H9 (cell line): ENCODE data around the gene CCNY. TPM values are rescaled to one million over a fixed set of nuclear protein-coding genes. Genes with fewer than 3 reads are reported as not detected.

Source experiments
- DNase-seq: peaks from one replicate; pipeline ENCODE4 v3.0.0-alpha.2; 2017
- H2AFZ ChIP-seq: one replicate; pipeline ENCODE4 v1.6.1; 2013; ENCODE audit warnings: mild to moderate bottlenecking, low read length, control low read depth, moderate library complexity
- H2AK5ac ChIP-seq: 2 replicates; pipeline ENCODE4 v1.6.1; 2013; ENCODE audit warnings: low read length, control low read depth, mixed read lengths; ENCODE audit not compliant: insufficient read length
- H2BK120ac ChIP-seq: one replicate; pipeline ENCODE4 v1.6.1; 2013; ENCODE audit warnings: low read depth, mild to moderate bottlenecking, low read length, control low read depth, inconsistent platforms; ENCODE audit not compliant: poor library complexity, severe bottlenecking
- H2BK12ac ChIP-seq: 2 replicates; pipeline ENCODE4 v1.6.1; 2013; ENCODE audit warnings: low read length, control low read depth, mixed read lengths, low read depth; ENCODE audit not compliant: insufficient read length
- H2BK15ac ChIP-seq: 2 replicates; pipeline ENCODE4 v1.6.1; 2013; ENCODE audit warnings: low read depth, low read length, control low read depth
- H2BK20ac ChIP-seq: one replicate; pipeline ENCODE4 v1.6.1; 2013; ENCODE audit warnings: low read depth, mild to moderate bottlenecking, low read length, control low read depth, inconsistent platforms; ENCODE audit not compliant: poor library complexity, severe bottlenecking
- H2BK5ac ChIP-seq: 2 replicates; pipeline ENCODE4 v1.6.1; 2013; ENCODE audit warnings: low read length, control low read depth, mixed read lengths; ENCODE audit not compliant: insufficient read length
- H3K14ac ChIP-seq: 2 replicates; pipeline ENCODE4 v1.6.1; 2013; ENCODE audit warnings: low read length, control low read depth; ENCODE audit not compliant: insufficient read depth
- H3K18ac ChIP-seq: 2 replicates; pipeline ENCODE4 v1.6.1; 2013; ENCODE audit warnings: low read depth, mild to moderate bottlenecking, mixed read lengths, low read length, control low read depth; ENCODE audit not compliant: insufficient read length
- H3K23ac ChIP-seq: 2 replicates; pipeline ENCODE4 v1.6.1; 2013; ENCODE audit warnings: low read length, control low read depth, mixed read lengths, low read depth; ENCODE audit not compliant: insufficient read length
- H3K23me2 ChIP-seq: 2 replicates; pipeline ENCODE4 v1.6.1; 2013; ENCODE audit warnings: low read depth, mild to moderate bottlenecking, mixed read lengths, low read length, control low read depth; ENCODE audit not compliant: insufficient read length, poor library complexity, severe bottlenecking
- H3K27ac ChIP-seq: 2 replicates; pipeline ENCODE4 v1.5.1; 2013; ENCODE audit warnings: low read length, control low read depth, mixed read lengths, low read depth; ENCODE audit not compliant: insufficient read length
- H3K27me3 ChIP-seq: 2 replicates; pipeline ENCODE4 v1.6.1; 2013; ENCODE audit warnings: low read length, control low read depth, inconsistent platforms; ENCODE audit not compliant: insufficient read depth
- H3K4ac ChIP-seq: 2 replicates; pipeline ENCODE4 v1.6.1; 2013; ENCODE audit warnings: low read depth, mild to moderate bottlenecking, control low read depth, inconsistent platforms, low read length, moderate library complexity
- H3K4me1 ChIP-seq: 2 replicates; pipeline ENCODE4 v1.6.1; 2013; ENCODE audit warnings: low read length, control low read depth, inconsistent platforms; ENCODE audit not compliant: insufficient read depth
- H3K4me2 ChIP-seq: 2 replicates; pipeline ENCODE4 v1.6.1; 2013; ENCODE audit warnings: low read length, control low read depth, mixed read lengths; ENCODE audit not compliant: insufficient read length, insufficient read depth
- H3K56ac ChIP-seq: 2 replicates; pipeline ENCODE4 v1.6.1; 2013; ENCODE audit warnings: low read depth, mild to moderate bottlenecking, mixed read lengths, low read length, control low read depth; ENCODE audit not compliant: insufficient read length
- H3K79me1 ChIP-seq: 2 replicates; pipeline ENCODE4 v1.6.1; 2013; ENCODE audit warnings: low read depth, mild to moderate bottlenecking, moderate library complexity, low read length, control low read depth, inconsistent platforms; ENCODE audit not compliant: insufficient read depth, poor library complexity, severe bottlenecking
- H3K79me2 ChIP-seq: 2 replicates; pipeline ENCODE4 v1.6.1; 2013; ENCODE audit warnings: low read length, control low read depth, inconsistent platforms; ENCODE audit not compliant: insufficient read depth
- H3K9ac ChIP-seq: 2 replicates; pipeline ENCODE4 v1.6.1; 2013; ENCODE audit warnings: low read length, control low read depth, mixed read lengths; ENCODE audit not compliant: insufficient read length; ENCODE audit errors: extremely low read depth
- H3K9me3 ChIP-seq: one replicate; pipeline ENCODE4 v1.6.1; 2013; ENCODE audit warnings: low read depth, low read length, inconsistent platforms; ENCODE audit not compliant: control insufficient read depth
- H3T11ph ChIP-seq: one replicate; pipeline ENCODE4 v1.6.1; 2013; ENCODE audit warnings: mild to moderate bottlenecking, low read length, control low read depth, inconsistent platforms
- H4K20me1 ChIP-seq: one replicate; pipeline ENCODE4 v1.6.1; 2013; ENCODE audit not compliant: control insufficient read depth, insufficient read length, insufficient read depth
- H4K5ac ChIP-seq: 2 replicates; pipeline ENCODE4 v1.6.1; 2013; ENCODE audit warnings: low read depth, mild to moderate bottlenecking, mixed read lengths, low read length, control low read depth; ENCODE audit not compliant: insufficient read length
- H4K8ac ChIP-seq: replicated peaks from 2 replicates; pipeline ENCODE4 v1.6.1; 2013; ENCODE audit warnings: low read length, control low read depth, mixed read lengths, low read depth; ENCODE audit not compliant: insufficient read length
- H4K91ac ChIP-seq: 2 replicates; pipeline ENCODE4 v1.6.1; 2013; ENCODE audit warnings: low read depth, mild to moderate bottlenecking, moderate library complexity, mixed read lengths, low read length, control low read depth; ENCODE audit not compliant: insufficient read length
- H3K27ac Mint-ChIP-seq, 3 experiments: 2 replicates in 2 of 3; 3 replicates in 1 of 3; pipeline ENCODE4 v1.8.0; 2020 to 2021; ENCODE audit warnings: mixed read lengths in 3 of 3, mild to moderate bottlenecking in 1 of 3, moderate library complexity in 1 of 3
- H3K27me3 Mint-ChIP-seq: 2 replicates; pipeline ENCODE4 v1.8.0; 2021; ENCODE audit warnings: low read depth, mild to moderate bottlenecking, moderate library complexity, mixed read lengths
- H3K36me3 Mint-ChIP-seq, 3 experiments: 2 replicates in 2 of 3; 3 replicates in 1 of 3; pipeline ENCODE4 v1.8.0; 2020 to 2021; ENCODE audit warnings: low read depth in 3 of 3, mixed read lengths in 3 of 3; ENCODE audit not compliant: insufficient read depth in 1 of 3
- H3K4me1 Mint-ChIP-seq, 2 experiments: 2 replicates each; pipeline ENCODE4 v1.8.0; 2020; ENCODE audit warnings: mixed read lengths in 2 of 2
- H3K4me3 Mint-ChIP-seq, 2 experiments: 2 replicates in 1 of 2; 3 replicates in 1 of 2; pipeline ENCODE4 v1.8.0; 2020 to 2021; ENCODE audit warnings: mild to moderate bottlenecking in 2 of 2, mixed read lengths in 2 of 2, moderate library complexity in 1 of 2
- H3K9me3 Mint-ChIP-seq, 2 experiments: 2 replicates in 1 of 2; 3 replicates in 1 of 2; pipeline ENCODE4 v1.8.0; 2020; ENCODE audit warnings: mild to moderate bottlenecking in 2 of 2, mixed read lengths in 2 of 2, moderate library complexity in 1 of 2
- whole genome bisulfite sequencing: extraction: QIAGEN DNeasy Blood & Tissue Kit; methylation state at CpG from one replicate; pipeline ENCODE4 v1.1.7; 2013; ENCODE audit warnings: missing lambda C conversion rate, low lambda C conversion rate, mixed read lengths; ENCODE audit not compliant: insufficient read length; ENCODE audit errors: extremely low coverage; 5-methylcytosine and 5-hydroxymethylcytosine counted together
- total RNA-seq: library from RNA; stranded (reverse); gene quantifications from 2 replicates; pipeline ENCODE4 v1.2.1, GENCODE V29; 2021
- TF ChIP-seq, protein P1 (sequence below): fragments of 200-600 bp; sonication (generic); conservative IDR thresholded peaks from 3 replicates; pipeline ENCODE4 v1.8.0; 2021; ENCODE audit warnings: antibody characterized with exemption, mild to moderate bottlenecking

CCNY gene
- total RNA-seq, 1 experiment from 2014 or later: 62.1 TPM

DNA sequence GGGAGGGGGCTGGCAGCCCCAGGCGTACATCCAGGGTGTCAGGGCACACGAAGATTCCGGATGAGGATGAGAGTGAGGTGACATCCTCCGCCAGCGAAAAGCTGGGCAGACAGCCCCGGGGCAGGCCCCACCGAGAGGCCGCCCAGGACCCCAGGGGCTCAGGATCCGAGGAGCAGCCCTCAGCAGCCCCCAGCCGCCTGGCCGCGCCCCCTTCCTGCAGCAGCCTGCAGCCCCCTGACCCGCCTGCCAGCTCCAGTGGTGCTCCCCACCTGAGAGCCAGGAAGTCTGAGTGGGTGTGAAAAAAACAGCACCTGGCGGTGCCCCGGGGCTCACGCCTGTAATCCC is 272.0 kb downstream of the CCNY start:
- no peak for DNase-seq
- H3K4me1 ChIP-seq: no peaks in the 10 kb centered on the region
- no peak overlapping the region for H3K14ac ChIP-seq
- no peaks in the 10 kb centered on the region for H3K23me2 ChIP-seq
- no peak overlapping the region for H2BK120ac ChIP-seq
- no peak overlapping the region for H3K18ac ChIP-seq
- H3K79me2 ChIP-seq: no peaks in the 10 kb centered on the region
- no peaks in the 10 kb centered on the region; the same call in 1 of the 2 replicates for H3K27me3 ChIP-seq
- no peak overlapping the region for H2BK12ac ChIP-seq
- no peak overlapping the region for H3K4me2 ChIP-seq
- H3K4me1 Mint-ChIP-seq: peaks cover 3% of the 10 kb centered on the region in 2 experiments; a peak in 3 of 4 replicates
- H3K4ac ChIP-seq: no peak overlapping the region
- H4K8ac ChIP-seq: no peak overlapping the region
- TF ChIP-seq, protein P1, sequence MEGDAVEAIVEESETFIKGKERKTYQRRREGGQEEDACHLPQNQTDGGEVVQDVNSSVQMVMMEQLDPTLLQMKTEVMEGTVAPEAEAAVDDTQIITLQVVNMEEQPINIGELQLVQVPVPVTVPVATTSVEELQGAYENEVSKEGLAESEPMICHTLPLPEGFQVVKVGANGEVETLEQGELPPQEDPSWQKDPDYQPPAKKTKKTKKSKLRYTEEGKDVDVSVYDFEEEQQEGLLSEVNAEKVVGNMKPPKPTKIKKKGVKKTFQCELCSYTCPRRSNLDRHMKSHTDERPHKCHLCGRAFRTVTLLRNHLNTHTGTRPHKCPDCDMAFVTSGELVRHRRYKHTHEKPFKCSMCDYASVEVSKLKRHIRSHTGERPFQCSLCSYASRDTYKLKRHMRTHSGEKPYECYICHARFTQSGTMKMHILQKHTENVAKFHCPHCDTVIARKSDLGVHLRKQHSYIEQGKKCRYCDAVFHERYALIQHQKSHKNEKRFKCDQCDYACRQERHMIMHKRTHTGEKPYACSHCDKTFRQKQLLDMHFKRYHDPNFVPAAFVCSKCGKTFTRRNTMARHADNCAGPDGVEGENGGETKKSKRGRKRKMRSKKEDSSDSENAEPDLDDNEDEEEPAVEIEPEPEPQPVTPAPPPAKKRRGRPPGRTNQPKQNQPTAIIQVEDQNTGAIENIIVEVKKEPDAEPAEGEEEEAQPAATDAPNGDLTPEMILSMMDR: no peak
- H2BK15ac ChIP-seq: no peak overlapping the region
- no peak overlapping the region for H3K23ac ChIP-seq
- no peaks in the 10 kb centered on the region; the same call in 1 of the 2 replicates for H3K27me3 Mint-ChIP-seq
- no peak overlapping the region for H2AFZ ChIP-seq
- no peak overlapping the region for H3K9ac ChIP-seq
- no peak overlapping the region for H3K27ac ChIP-seq
- no peak overlapping the region for H3K4me3 Mint-ChIP-seq
- H3K9me3 ChIP-seq: no peaks in the 10 kb centered on the region
- no peaks in the 10 kb centered on the region for H4K20me1 ChIP-seq
- H3K79me1 ChIP-seq: no peaks in the 10 kb centered on the region
- H3K36me3 Mint-ChIP-seq: peaks cover 7 to 11% (median 11%) of the 10 kb centered on the region in 3 experiments
- no peak overlapping the region for H2AK5ac ChIP-seq
- no peak overlapping the region for H3K56ac ChIP-seq
- H4K5ac ChIP-seq: no peak overlapping the region
- no CpG with 5 or more reads among the region's 16 CpGs for WGBS
- peaks cover 14 to 18% of the 10 kb centered on the region in 2 experiments for H3K9me3 Mint-ChIP-seq
- no peak overlapping the region for H3T11ph ChIP-seq
- H4K91ac ChIP-seq: no peak overlapping the region
- H3K27ac Mint-ChIP-seq: no peak overlapping the region
- no peak overlapping the region for H2BK5ac ChIP-seq
- no peak overlapping the region for H2BK20ac ChIP-seq
